ENCODE data around the gene NPEPPS. TPM values are rescaled to one million over a fixed set of nuclear protein-coding genes. Genes with fewer than 3 reads are reported as not detected.

The NPEPPS gene
- total RNA-seq, 1 experiment from 2014 or later = 207 TPM

DNA sequence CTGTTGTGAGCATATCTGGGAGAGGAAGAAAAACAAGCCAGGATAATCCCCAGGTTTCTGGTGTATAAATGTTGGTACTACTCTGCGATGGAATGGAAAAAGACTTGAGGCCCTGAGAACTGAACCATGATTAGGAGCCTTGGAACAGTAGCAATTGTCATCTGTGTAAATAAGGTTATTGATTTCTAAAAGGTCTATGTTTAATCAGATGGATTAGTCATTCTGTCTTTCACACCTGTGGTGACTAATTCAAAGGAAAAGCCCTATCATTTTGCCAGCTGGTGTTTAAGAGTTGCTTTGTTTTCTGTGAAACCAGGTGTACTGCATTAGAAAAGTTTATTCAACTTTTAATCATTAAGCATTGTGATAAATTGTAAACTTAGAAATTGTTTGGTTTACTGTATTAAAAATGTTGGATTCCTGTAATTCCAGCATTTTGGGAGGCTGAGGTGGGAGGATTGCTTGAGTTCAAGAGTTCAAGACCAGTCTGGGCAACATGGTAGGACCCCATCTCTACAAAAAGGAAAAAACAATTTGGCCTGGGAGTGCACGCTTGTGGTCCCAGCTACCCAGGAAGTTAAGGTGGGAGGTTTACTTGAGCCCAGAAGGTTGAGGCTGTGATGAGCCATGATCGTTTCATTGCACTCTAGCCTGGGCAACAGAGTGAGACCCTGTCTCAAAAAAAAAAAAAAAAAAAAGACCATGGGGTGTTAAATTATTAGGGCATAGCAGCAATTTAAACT lies 89.8 kb downstream of the NPEPPS start (continued):
- TF ChIP-seq, protein P1, sequence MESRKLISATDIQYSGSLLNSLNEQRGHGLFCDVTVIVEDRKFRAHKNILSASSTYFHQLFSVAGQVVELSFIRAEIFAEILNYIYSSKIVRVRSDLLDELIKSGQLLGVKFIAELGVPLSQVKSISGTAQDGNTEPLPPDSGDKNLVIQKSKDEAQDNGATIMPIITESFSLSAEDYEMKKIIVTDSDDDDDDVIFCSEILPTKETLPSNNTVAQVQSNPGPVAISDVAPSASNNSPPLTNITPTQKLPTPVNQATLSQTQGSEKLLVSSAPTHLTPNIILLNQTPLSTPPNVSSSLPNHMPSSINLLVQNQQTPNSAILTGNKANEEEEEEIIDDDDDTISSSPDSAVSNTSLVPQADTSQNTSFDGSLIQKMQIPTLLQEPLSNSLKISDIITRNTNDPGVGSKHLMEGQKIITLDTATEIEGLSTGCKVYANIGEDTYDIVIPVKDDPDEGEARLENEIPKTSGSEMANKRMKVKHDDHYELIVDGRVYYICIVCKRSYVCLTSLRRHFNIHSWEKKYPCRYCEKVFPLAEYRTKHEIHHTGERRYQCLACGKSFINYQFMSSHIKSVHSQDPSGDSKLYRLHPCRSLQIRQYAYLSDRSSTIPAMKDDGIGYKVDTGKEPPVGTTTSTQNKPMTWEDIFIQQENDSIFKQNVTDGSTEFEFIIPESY (IDR thresholded peaks at IDR 0.05; ENCODE audit: extremely low read depth, insufficient replicate concordance, low read length) = no peak

DNA sequence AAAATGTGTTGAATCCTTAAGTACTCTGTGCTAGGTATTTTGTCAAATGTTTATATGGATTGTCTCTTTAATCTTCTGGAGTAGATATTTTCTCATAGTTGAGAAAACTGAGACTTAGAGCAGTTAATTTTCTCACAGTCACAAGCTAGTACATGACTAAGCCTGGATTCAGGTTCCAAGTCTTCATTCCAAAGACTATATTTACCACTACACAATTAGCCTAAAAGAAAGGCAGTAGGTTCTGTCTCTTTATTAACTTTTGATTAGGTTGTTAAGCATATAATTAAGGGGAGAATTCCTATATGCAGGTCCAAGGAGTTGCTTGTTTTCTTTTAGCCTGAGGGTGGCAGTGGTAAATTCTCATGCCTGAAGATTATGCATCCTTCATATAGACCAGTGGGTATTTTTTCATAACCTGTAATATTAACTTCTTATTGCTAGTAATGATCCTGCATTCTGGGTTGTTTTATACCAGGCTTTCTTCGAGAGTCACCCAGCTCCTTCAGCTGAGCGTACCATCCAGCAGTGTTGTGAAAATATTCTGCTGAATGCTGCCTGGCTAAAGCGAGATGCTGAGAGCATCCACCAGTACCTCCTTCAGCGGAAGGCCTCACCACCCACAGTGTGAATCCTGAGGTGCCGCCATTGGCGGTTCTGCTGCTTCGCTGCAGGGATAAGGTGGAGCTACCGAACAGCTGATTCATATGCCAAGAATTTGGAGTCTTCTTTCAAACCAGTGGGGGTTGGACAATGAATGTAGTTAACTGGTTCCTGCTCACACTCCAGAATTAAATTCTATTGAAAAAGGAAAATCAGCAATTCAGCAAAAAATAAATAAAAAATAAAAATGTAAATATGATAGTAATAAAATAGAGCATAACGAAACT lies 90.6 kb downstream of the NPEPPS start:
- no peaks in the 10 kb centered on the region for H4K20me1 ChIP-seq (ENCODE audit: insufficient read depth)
- peak overlapping the region in 1 of 2 experiments; percentile 22; a peak in 1 of 4 replicates for H3K4me3 ChIP-seq (replicated peaks in 1 of 2; ENCODE audit: low read depth in 1 of 2, low read length in 2 of 2)
- H3K9ac ChIP-seq (ENCODE audit: low read length) = peak overlapping the region; percentile 48
- intact Hi-C loops (cut with micrococcal nuclease) = loop anchor here (1.0 kb wide), 1 partner anchor 181 kb away; no protein-coding TSS in a partner anchor
- TSS peak; percentile 24 for BruUV-seq (replicated peaks)
- CTCF ChIA-PET = interaction anchor here (1.0 kb wide), 1 partner anchor 28 kb away, joined by 8 read pairs; the partner anchor contains the start of gene KPNB1
- H3K79me2 ChIP-seq (ENCODE audit: insufficient read depth, low read length) = no peaks in the 10 kb centered on the region
- DNase-seq (ENCODE audit: low read depth, low spot score) (peak; percentile 82), ATAC-seq (peak; percentile 93)
- no peaks in the 10 kb centered on the region for H3K9me2 ChIP-seq (ENCODE audit: insufficient read depth)
- peaks cover 31 to 33% of the 10 kb centered on the region in 2 experiments; a peak in 3 of 4 replicates for H3K36me3 ChIP-seq (ENCODE audit: control insufficient read depth in 1 of 2, insufficient read depth in 2 of 2, low read length in 2 of 2)
- H3K4me1 ChIP-seq (ENCODE audit: control insufficient read depth in 1 of 2, insufficient read depth in 2 of 2, low read length in 2 of 2) = peaks cover 32 to 46% of the 10 kb centered on the region in 2 experiments
- H2AFZ ChIP-seq (ENCODE audit: low read depth, low read length, poor library complexity, severe bottlenecking) = no peak overlapping the region
- POLR2A ChIA-PET = interaction anchor here (1.0 to 1.7 kb wide), 2 partner anchors 10 to 28 kb away, joined by 3 to 18 read pairs; partner anchors contain the start of gene KPNB1
- no peaks in the 10 kb centered on the region for H3K27me3 ChIP-seq (ENCODE audit: insufficient read depth, low read length)
- peak overlapping the region; percentile 62 for H3K27ac ChIP-seq (ENCODE audit: low read depth, low read length)
- RAD21 ChIA-PET (ENCODE audit: low non-redundant PET in 1 of 2, low total read pairs in 2 of 2, uncharacterized antibody in 2 of 2, unreplicated experiment in 2 of 2) = interaction anchor here in 1 of 2 experiments (0.6 to 1.3 kb wide), 2 partner anchors 28 to 55 kb away, joined by 4 to 6 read pairs; partner anchors contain the start of gene KPNB1
- H3K4me2 ChIP-seq (ENCODE audit: low read length) = peak overlapping the region; percentile 63
- H3K9me3 ChIP-seq (ENCODE audit: control insufficient read depth in 1 of 2, insufficient read depth in 1 of 2, low read depth in 1 of 2, low read length in 2 of 2) = no peaks in the 10 kb centered on the region
- TF ChIP-seq, protein P1 (IDR thresholded peaks at IDR 0.05; ENCODE audit: extremely low read depth, insufficient replicate concordance, low read length) = no peak
- TF ChIP-seq SRF (IDR thresholded peaks at IDR 0.05; ENCODE audit: low read depth) (peak; percentile 13; the same call in 1 of the 2 replicates), POLR2AphosphoS5 (IDR thresholded peaks at IDR 0.05; ENCODE audit: low read depth, low read length) (no peak), JUND (IDR thresholded peaks at IDR 0.05) (peak; percentile 76; the same call in 1 of the 2 replicates), CBX3 (IDR thresholded peaks at IDR 0.05; ENCODE audit: low read depth) (0 out of 2 replicates have a peak, but pooled peaks have one; percentile 27), SIN3A (IDR thresholded peaks at IDR 0.05; ENCODE audit: low read depth) (peak; percentile 42; the same call in 1 of the 2 replicates), YY1 (IDR thresholded peaks at IDR 0.05; ENCODE audit: extremely low read depth, insufficient replicate concordance, low read depth, low read length) (peak; percentile 88), SP1 (IDR thresholded peaks at IDR 0.05; ENCODE audit: low read depth) (peak; percentile 76), ZNF274 (IDR thresholded peaks at IDR 0.05; ENCODE audit: low read depth, low read length) (no peak), TCF7L2 (IDR thresholded peaks at IDR 0.05; ENCODE audit: borderline replicate concordance, extremely low read depth, insufficient read depth, insufficient read length) (no peak), FOSL1 (IDR thresholded peaks at IDR 0.05; ENCODE audit: low read depth) (peak; percentile 87)
- TF ChIP-seq, protein P2, sequence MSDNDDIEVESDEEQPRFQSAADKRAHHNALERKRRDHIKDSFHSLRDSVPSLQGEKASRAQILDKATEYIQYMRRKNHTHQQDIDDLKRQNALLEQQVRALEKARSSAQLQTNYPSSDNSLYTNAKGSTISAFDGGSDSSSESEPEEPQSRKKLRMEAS (IDR thresholded peaks at IDR 0.05) = peak; percentile 39; the same call in 1 of the 2 replicates
- TF ChIP-seq, protein P3, sequence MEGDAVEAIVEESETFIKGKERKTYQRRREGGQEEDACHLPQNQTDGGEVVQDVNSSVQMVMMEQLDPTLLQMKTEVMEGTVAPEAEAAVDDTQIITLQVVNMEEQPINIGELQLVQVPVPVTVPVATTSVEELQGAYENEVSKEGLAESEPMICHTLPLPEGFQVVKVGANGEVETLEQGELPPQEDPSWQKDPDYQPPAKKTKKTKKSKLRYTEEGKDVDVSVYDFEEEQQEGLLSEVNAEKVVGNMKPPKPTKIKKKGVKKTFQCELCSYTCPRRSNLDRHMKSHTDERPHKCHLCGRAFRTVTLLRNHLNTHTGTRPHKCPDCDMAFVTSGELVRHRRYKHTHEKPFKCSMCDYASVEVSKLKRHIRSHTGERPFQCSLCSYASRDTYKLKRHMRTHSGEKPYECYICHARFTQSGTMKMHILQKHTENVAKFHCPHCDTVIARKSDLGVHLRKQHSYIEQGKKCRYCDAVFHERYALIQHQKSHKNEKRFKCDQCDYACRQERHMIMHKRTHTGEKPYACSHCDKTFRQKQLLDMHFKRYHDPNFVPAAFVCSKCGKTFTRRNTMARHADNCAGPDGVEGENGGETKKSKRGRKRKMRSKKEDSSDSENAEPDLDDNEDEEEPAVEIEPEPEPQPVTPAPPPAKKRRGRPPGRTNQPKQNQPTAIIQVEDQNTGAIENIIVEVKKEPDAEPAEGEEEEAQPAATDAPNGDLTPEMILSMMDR (IDR thresholded peaks at IDR 0.05 in 2 of 3, conservative IDR thresholded peaks at IDR 0.05 in 1 of 3; ENCODE audit: borderline replicate concordance in 1 of 3, insufficient read depth in 1 of 3, low read depth in 2 of 3, low read length in 2 of 3) = peak in 2 of 3 experiments; percentile 22 to 27; a peak in 3 of 6 replicates

Data from HCT116 (cell line).